ENCODE data around the gene XAF1.

XAF1 gene

GRCh38 chr17:6755731-6756184 lies at the start of gene XAF1:
XAF1 (plus strand) TSS chr17:6756046; CDS start chr17:6756079, 33 bp downstream.
- Histone ChIP-seq H3K9ac (ENCODE audit: low read depth, low read length) (no peak within 1 kb of the TSS), H3K9me3 (ENCODE audit: control insufficient read depth, insufficient read depth, low read length) (no peaks in the 10 kb centered on the region), H3K4me1 (ENCODE audit: insufficient read depth, low read length) (peaks cover 23% of the 10 kb centered on the region), H3K36me3 (ENCODE audit: insufficient read depth, low read length) (no peaks in the 10 kb centered on the region)

GRCh38 chr17:6706499-6706898 lies 49.3 kb upstream of the XAF1 start:
- Histone ChIP-seq H3K4me1 (ENCODE audit: insufficient read depth, low read length) (peaks cover 2% of the 10 kb centered on the region; the same call in 1 of the 2 replicates), H3K9me3 (ENCODE audit: control insufficient read depth, insufficient read depth, low read length) (no peaks in the 10 kb centered on the region), H3K9ac (ENCODE audit: low read depth, low read length) (no peak overlapping the region), H3K36me3 (ENCODE audit: insufficient read depth, low read length) (no peaks in the 10 kb centered on the region)

DNA sequence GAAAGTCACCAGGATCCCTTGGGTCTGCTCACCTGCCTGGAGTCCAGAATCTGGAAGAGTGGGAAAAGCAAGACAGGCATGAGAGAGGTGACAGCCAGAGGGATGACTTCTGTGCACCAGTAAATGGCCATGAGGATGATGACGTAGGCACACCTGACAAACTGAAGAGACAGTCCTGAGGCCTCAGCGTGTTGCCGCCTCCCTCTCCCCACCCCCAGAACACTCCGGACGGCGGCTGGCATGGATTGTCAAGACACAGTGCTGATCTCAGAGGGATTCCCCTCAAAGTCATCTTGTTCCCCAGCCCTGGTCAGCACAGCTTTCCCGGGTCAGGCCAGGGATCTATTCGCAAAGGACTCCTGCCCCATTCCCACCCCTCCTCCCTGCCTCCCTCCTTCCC lies 48.9 kb upstream of the XAF1 start:
- no peaks in the 10 kb centered on the region for H3K36me3 ChIP-seq (ENCODE audit: insufficient read depth, low read length)
- H3K9ac ChIP-seq (ENCODE audit: low read depth, low read length) = no peak overlapping the region
- no peaks in the 10 kb centered on the region for H3K9me3 ChIP-seq (ENCODE audit: control insufficient read depth, insufficient read depth, low read length)
- H3K4me1 ChIP-seq (ENCODE audit: insufficient read depth, low read length) = no peaks in the 10 kb centered on the region

GRCh38 chr17:6708357-6708961 lies 47.4 kb upstream of the XAF1 start:
- no peak overlapping the region for H3K9ac ChIP-seq (ENCODE audit: low read depth, low read length)
- no peaks in the 10 kb centered on the region for H3K4me1 ChIP-seq (ENCODE audit: insufficient read depth, low read length)
- no peaks in the 10 kb centered on the region for H3K36me3 ChIP-seq (ENCODE audit: insufficient read depth, low read length)
- no peaks in the 10 kb centered on the region for H3K9me3 ChIP-seq (ENCODE audit: control insufficient read depth, insufficient read depth, low read length)

GRCh38 chr17:6710317-6710716 lies 45.5 kb upstream of the XAF1 start:
- Histone ChIP-seq H3K9me3 (ENCODE audit: control insufficient read depth, insufficient read depth, low read length) (no peaks in the 10 kb centered on the region), H3K4me1 (ENCODE audit: insufficient read depth, low read length) (no peaks in the 10 kb centered on the region), H3K36me3 (ENCODE audit: insufficient read depth, low read length) (no peaks in the 10 kb centered on the region), H3K9ac (ENCODE audit: low read depth, low read length) (no peak overlapping the region)

- Histone ChIP-seq H3K36me3 (ENCODE audit: insufficient read depth, low read length) (no peaks in the 10 kb centered on the region), H3K9ac (ENCODE audit: low read depth, low read length) (no peak overlapping the region), H3K4me1 (ENCODE audit: insufficient read depth, low read length) (no peaks in the 10 kb centered on the region), H3K9me3 (ENCODE audit: control insufficient read depth, insufficient read depth, low read length) (no peaks in the 10 kb centered on the region)
Measured at GRCh38 chr17:6711081-6711674, 44.7 kb upstream of the XAF1 start.

DNA sequence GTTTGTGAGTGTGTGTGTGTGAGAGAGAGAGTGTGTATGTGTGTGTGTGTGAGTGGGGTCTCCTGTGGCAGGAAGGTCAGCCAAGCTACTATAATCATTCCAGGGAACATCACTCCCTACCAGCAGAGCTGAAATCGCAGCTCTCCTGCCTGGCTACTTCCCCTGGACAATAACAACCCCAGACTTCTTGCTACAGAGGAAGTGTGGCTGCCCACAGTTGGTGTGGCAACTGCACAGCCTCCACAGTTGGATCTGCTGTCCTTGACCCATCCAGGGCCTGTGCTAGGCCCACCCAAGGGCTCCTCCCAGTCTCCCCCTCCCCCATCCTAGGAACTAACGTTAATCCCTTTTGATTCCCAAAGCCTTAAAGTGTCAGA lies 44.2 kb upstream of the XAF1 start:
- no peaks in the 10 kb centered on the region for H3K4me1 ChIP-seq (ENCODE audit: insufficient read depth, low read length)
- no peaks in the 10 kb centered on the region for H3K36me3 ChIP-seq (ENCODE audit: insufficient read depth, low read length)
- H3K9me3 ChIP-seq (ENCODE audit: control insufficient read depth, insufficient read depth, low read length) = no peaks in the 10 kb centered on the region
- no peak overlapping the region for H3K9ac ChIP-seq (ENCODE audit: low read depth, low read length)

DNA sequence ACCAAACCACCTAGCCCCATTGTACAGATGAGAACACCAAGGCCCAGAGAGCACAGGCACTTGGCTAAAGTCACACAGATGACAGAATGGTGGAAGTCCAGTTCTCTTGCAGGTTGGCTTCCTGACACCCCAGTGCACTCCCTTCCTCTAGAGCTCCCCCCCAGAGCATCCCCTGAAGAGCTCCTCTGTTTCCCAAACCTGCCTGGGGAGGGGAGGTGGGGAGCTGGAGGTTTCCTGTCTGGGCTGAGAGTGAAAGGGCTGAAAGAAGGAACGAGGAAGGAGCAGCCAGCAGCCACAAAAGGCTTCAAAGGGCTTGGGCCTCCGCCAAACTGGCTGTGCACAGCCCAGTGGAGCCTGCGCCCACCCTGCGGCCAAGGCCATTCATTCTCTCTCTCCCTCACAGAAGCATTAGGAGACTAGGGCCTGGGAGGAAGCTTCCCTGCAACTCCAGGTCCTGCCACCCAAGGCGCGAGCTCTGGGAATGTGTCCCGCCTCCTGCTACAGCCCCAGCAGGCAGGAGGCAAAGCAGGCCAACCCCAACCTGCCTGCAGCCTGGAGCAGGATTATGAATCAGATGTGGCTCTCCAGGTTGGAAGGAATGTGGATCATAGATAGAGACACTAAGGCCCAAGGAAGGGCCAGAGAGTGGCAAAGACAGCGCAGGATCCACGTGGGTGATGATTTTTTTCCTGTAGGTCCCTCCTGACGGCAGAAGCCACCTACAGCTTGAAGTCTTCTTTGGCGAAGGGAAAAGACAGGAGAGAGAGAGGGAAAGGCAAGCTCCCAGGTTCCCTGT lies 43.6 kb upstream of the XAF1 start:
- H3K9ac ChIP-seq (ENCODE audit: low read depth, low read length) = peak overlapping the region; percentile 71; the same call in 1 of the 2 replicates
- H3K4me1 ChIP-seq (ENCODE audit: insufficient read depth, low read length) = no peaks in the 10 kb centered on the region
- no peaks in the 10 kb centered on the region for H3K36me3 ChIP-seq (ENCODE audit: insufficient read depth, low read length)
- no peaks in the 10 kb centered on the region for H3K9me3 ChIP-seq (ENCODE audit: control insufficient read depth, insufficient read depth, low read length)

- H3K4me1 ChIP-seq (ENCODE audit: insufficient read depth, low read length) = no peaks in the 10 kb centered on the region
- H3K9me3 ChIP-seq (ENCODE audit: control insufficient read depth, insufficient read depth, low read length) = no peaks in the 10 kb centered on the region
- H3K36me3 ChIP-seq (ENCODE audit: insufficient read depth, low read length) = no peaks in the 10 kb centered on the region
- peak overlapping the region; percentile 71 for H3K9ac ChIP-seq (ENCODE audit: low read depth, low read length)
Measured at GRCh38 chr17:6712854-6713129, 43.1 kb upstream of the XAF1 start.

DNA sequence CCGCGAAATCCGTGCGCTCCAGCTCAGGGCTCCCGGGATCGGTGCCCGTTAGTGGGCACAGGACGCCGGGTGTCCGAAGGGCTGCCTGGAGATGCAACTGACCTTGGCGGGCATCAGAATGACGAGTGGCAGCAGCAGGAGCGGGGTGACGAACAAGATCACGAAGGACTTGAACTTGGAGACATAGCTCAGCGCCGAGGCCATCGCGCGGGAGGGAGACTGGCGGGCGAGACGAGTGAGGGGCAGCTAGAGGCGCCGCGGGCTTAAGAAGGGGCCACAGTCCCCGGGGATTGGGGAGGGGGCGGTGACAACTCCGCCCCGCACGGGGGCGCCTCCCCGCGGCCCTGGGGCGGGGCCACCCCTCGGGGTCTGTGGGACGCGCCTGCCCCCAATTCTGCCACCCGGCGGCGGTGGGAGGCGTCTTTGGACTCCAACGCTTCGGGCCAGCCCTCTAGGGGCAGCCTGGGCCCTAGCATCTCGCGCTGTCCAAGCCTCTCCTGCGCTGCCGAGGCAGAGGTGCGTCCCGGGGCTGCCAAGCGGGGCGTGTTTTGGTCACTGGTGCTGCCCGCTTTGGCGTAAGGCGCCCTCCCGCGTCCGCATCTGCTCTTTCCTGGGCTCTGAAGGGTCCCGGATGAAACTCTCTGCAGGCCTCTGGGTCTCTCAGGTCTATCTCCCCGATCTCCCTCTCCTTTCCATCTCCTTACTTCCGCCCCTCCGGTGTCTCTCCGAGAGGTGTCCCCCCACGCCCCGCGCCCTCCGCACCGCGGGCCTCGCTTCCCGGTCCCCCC lies 42.5 kb upstream of the XAF1 start, which contains the start of gene SLC13A5:
TSS of gene SLC13A5 (minus strand) at position 240 of the 788 bp plus-strand sequence. CDS start at position 204, 36 bp downstream.
- Histone ChIP-seq H3K4me1 (ENCODE audit: insufficient read depth, low read length) (no peaks in the 10 kb centered on the region), H3K9ac (ENCODE audit: low read depth, low read length) (peak within 1 kb of the TSS; percentile 71), H3K36me3 (ENCODE audit: insufficient read depth, low read length) (no peaks in the 10 kb centered on the region), H3K9me3 (ENCODE audit: control insufficient read depth, insufficient read depth, low read length) (no peaks in the 10 kb centered on the region)

DNA sequence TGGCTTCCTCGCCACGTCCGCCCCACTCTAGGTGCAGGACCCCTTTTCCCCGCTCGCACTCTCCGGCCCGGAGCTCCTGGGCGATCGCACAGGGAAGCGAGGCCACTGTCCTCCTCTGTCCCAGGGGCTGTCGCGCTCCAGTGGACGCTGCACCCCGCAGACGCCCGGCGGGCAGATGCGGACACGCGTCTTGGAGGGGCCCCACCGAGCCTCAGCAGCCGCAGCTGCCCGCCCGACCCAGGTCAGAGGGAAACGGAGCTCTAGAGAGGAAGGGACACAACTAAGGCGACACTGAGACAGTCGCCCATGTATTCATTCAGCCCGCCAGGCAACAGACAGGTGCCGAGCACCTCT lies 42.0 kb upstream of the XAF1 start:
- Histone ChIP-seq H3K36me3 (ENCODE audit: insufficient read depth, low read length) (no peaks in the 10 kb centered on the region), H3K9ac (ENCODE audit: low read depth, low read length) (peak overlapping the region; percentile 71), H3K4me1 (ENCODE audit: insufficient read depth, low read length) (no peaks in the 10 kb centered on the region), H3K9me3 (ENCODE audit: control insufficient read depth, insufficient read depth, low read length) (no peaks in the 10 kb centered on the region)

DNA sequence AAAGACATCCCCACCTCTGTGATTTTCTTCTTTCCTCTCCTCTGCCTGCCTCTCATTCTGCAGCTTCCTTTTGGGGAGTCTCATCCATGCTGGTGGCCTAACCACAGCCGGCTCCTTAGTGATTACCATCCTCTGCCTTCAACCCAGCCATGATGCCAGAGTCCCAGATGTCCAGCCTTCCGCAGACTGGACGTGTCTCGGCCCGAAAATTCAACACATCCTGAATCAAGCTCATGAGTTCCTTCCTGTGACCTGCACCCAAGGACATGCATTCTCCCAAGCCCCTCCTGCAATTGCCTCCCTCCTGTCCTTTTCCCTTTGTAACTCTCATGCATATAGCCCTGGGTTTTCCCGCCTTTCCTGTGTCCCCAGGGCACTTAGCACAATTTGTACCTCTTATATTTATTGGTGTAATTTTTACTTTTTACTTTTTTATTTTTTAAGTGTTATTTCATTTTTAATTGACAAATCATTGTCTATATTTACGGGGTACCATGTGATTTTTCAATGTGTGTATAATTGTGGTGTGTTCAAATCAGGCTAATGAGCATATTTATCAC lies 41.5 kb upstream of the XAF1 start:
- Histone ChIP-seq H3K9ac (ENCODE audit: low read depth, low read length) (peak overlapping the region; percentile 71), H3K36me3 (ENCODE audit: insufficient read depth, low read length) (no peaks in the 10 kb centered on the region), H3K9me3 (ENCODE audit: control insufficient read depth, insufficient read depth, low read length) (no peaks in the 10 kb centered on the region), H3K4me1 (ENCODE audit: insufficient read depth, low read length) (no peaks in the 10 kb centered on the region)

- Histone ChIP-seq H3K4me1 (ENCODE audit: insufficient read depth, low read length) (no peaks in the 10 kb centered on the region), H3K9ac (ENCODE audit: low read depth, low read length) (no peak overlapping the region), H3K36me3 (ENCODE audit: insufficient read depth, low read length) (no peaks in the 10 kb centered on the region), H3K9me3 (ENCODE audit: control insufficient read depth, insufficient read depth, low read length) (no peaks in the 10 kb centered on the region)
Measured at GRCh38 chr17:6716736-6717135, 39.1 kb upstream of the XAF1 start.

DNA sequence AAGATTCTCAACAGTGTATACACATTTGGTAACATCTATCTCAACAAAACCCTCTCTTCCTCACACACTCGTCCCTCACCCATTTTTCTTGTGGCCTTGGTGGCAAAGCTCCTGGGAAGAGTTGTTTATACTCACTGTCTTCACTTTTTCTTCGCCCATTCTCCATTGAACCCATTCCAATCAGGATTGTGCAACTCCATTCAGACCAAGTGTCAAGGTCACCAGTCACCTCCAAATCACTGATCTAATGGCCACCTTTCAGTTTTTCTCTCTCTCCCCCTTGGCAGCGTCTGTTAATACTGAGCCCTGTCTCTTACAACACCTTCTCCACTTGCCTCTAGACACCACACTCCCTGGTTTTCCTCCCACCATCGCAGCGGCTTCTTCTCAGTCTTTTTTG lies 34.1 kb upstream of the XAF1 start:
- Histone ChIP-seq H3K4me1 (ENCODE audit: insufficient read depth, low read length) (no peaks in the 10 kb centered on the region), H3K9me3 (ENCODE audit: control insufficient read depth, insufficient read depth, low read length) (no peaks in the 10 kb centered on the region)

More for the DNA sequence above, 34.1 kb upstream of the XAF1 start:
- H3K9ac ChIP-seq (ENCODE audit: low read depth, low read length) = no peak overlapping the region
- H3K36me3 ChIP-seq (ENCODE audit: insufficient read depth, low read length) = no peaks in the 10 kb centered on the region

Data from ES-I3 (cell line).